Measurements from ENCODE around the gene RBM28. TPM values are rescaled to one million over a fixed set of nuclear protein-coding genes. Genes with fewer than 3 reads are reported as not detected.

The RBM28 gene
- polyA plus RNA-seq, 1 donor (not counting 4 experiments of a cell fraction or from before 2014, with no cell fraction given) = 36.4 TPM

DNA sequence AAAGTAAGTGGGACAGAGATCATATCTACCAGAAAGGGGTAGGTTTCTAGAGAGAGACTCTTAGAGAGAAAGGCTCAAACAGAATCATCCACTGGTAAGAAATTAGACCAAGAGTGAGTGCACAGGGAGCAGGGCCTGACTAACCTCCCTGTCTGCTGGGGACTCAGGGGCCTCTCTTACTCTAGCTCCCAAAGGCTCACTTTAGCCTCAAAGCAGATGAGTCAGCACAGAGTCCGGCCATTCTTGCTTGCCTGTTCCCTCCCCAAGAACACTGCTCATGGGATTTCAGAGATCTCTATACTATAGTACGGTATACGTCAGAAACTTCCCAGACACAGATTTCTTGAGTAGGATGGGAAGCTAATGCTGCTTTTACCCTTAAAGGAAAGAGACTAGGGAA is 32.7 kb downstream of the RBM28 start:
- Histone ChIP-seq H3K36me3 (ENCODE audit: control insufficient read depth in 2 of 2, extremely low read depth in 1 of 2, insufficient read depth in 2 of 2, low read length in 2 of 2) (peaks cover 32 to 48% of the 10 kb centered on the region in 2 experiments), H4K20me1 (ENCODE audit: control insufficient read depth, extremely low read depth, insufficient read depth, low read length) (no peaks in the 10 kb centered on the region), H2AFZ (ENCODE audit: control insufficient read depth, low read length) (no peak overlapping the region), H3K27ac (ENCODE audit: control insufficient read depth, insufficient read depth, low read length) (no peak overlapping the region), H3K9me3 (ENCODE audit: control insufficient read depth, low read depth, low read length) (no peaks in the 10 kb centered on the region), H3K79me2 (ENCODE audit: control insufficient read depth, insufficient read depth, low read length) (no peaks in the 10 kb centered on the region), H3K4me3 (ENCODE audit: control insufficient read depth in 2 of 3, extremely low read depth in 1 of 3, insufficient read depth in 2 of 3, low read depth in 1 of 3, low read length in 3 of 3) (no peak overlapping the region), H3K27me3 (ENCODE audit: control insufficient read depth, extremely low read depth, insufficient read depth, low read length) (no peaks in the 10 kb centered on the region), H3K4me1 (ENCODE audit: control insufficient read depth, extremely low read depth, insufficient read depth, low read length) (no peaks in the 10 kb centered on the region), H3K9me1 (ENCODE audit: control insufficient read depth, extremely low read depth, insufficient read depth, low read length) (no peaks in the 10 kb centered on the region), H3K4me2 (ENCODE audit: control insufficient read depth, extremely low read depth, insufficient read depth, low read depth, low read length) (no peak overlapping the region), H3K9ac (ENCODE audit: control insufficient read depth, extremely low read depth, insufficient read depth, low read length) (no peak overlapping the region)
- no peak for FAIRE-seq
- TF ChIP-seq, protein P1, sequence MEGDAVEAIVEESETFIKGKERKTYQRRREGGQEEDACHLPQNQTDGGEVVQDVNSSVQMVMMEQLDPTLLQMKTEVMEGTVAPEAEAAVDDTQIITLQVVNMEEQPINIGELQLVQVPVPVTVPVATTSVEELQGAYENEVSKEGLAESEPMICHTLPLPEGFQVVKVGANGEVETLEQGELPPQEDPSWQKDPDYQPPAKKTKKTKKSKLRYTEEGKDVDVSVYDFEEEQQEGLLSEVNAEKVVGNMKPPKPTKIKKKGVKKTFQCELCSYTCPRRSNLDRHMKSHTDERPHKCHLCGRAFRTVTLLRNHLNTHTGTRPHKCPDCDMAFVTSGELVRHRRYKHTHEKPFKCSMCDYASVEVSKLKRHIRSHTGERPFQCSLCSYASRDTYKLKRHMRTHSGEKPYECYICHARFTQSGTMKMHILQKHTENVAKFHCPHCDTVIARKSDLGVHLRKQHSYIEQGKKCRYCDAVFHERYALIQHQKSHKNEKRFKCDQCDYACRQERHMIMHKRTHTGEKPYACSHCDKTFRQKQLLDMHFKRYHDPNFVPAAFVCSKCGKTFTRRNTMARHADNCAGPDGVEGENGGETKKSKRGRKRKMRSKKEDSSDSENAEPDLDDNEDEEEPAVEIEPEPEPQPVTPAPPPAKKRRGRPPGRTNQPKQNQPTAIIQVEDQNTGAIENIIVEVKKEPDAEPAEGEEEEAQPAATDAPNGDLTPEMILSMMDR (optimal IDR thresholded peaks at IDR 0.05 in 1 of 3, IDR thresholded peaks at IDR 0.05 in 1 of 3, conservative IDR thresholded peaks at IDR 0.05 in 1 of 3; ENCODE audit: extremely low read depth in 1 of 3, insufficient read depth in 2 of 3, low read length in 3 of 3) = no peak
- no peak for TF ChIP-seq EZH2 (IDR thresholded peaks at IDR 0.05; ENCODE audit: low read length)
- no peak for DNase-seq (ENCODE audit: low read depth, low spot score)
- dilution Hi-C loops (cut with MboI; ENCODE audit: extremely low pct_ligation_motif_present, low sequenced_read_pairs) = no loop called here

DNA sequence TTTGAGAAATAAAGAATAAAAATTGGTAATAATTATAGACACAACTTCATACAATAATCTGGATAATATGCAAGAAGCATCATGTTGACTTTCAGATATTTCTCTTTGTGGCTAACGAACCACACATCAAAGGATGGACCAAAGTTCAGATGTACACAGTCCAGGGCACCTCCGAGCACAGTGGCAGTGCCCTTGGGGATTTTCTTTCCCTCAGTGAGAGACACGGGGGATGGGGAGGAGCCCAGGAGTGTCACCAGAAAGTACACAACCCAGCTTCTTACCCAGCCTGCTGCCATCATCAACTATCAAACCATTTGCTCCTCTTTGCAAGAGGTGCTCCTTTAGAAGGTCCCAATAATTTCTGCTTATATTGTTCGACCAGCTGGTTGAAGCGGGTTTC is 33.2 kb downstream of the RBM28 start:
- H3K27me3 ChIP-seq (ENCODE audit: control insufficient read depth, extremely low read depth, insufficient read depth, low read length) = no peaks in the 10 kb centered on the region
- dilution Hi-C loops (cut with MboI; ENCODE audit: extremely low pct_ligation_motif_present, low sequenced_read_pairs) = no loop called here
- H3K9me1 ChIP-seq (ENCODE audit: control insufficient read depth, extremely low read depth, insufficient read depth, low read length) = no peaks in the 10 kb centered on the region
- TF ChIP-seq, protein P1 (optimal IDR thresholded peaks at IDR 0.05 in 1 of 3, IDR thresholded peaks at IDR 0.05 in 1 of 3, conservative IDR thresholded peaks at IDR 0.05 in 1 of 3; ENCODE audit: extremely low read depth in 1 of 3, insufficient read depth in 2 of 3, low read length in 3 of 3) = no peak
- no peak for TF ChIP-seq EZH2 (IDR thresholded peaks at IDR 0.05; ENCODE audit: low read length)
- peaks cover 30 to 49% of the 10 kb centered on the region in 2 experiments for H3K36me3 ChIP-seq (ENCODE audit: control insufficient read depth in 2 of 2, extremely low read depth in 1 of 2, insufficient read depth in 2 of 2, low read length in 2 of 2)
- H3K9ac ChIP-seq (ENCODE audit: control insufficient read depth, extremely low read depth, insufficient read depth, low read length) = no peak overlapping the region
- FAIRE-seq = no peak
- no peak overlapping the region for H3K4me3 ChIP-seq (ENCODE audit: control insufficient read depth in 2 of 3, extremely low read depth in 1 of 3, insufficient read depth in 2 of 3, low read depth in 1 of 3, low read length in 3 of 3)
- DNase-seq (ENCODE audit: low read depth, low spot score) = no peak
- no peaks in the 10 kb centered on the region for H3K79me2 ChIP-seq (ENCODE audit: control insufficient read depth, insufficient read depth, low read length)
- no peaks in the 10 kb centered on the region for H3K4me1 ChIP-seq (ENCODE audit: control insufficient read depth, extremely low read depth, insufficient read depth, low read length)
- no peaks in the 10 kb centered on the region for H4K20me1 ChIP-seq (ENCODE audit: control insufficient read depth, extremely low read depth, insufficient read depth, low read length)
- no peak overlapping the region for H3K4me2 ChIP-seq (ENCODE audit: control insufficient read depth, extremely low read depth, insufficient read depth, low read depth, low read length)
- no peak overlapping the region for H2AFZ ChIP-seq (ENCODE audit: control insufficient read depth, low read length)
- no peaks in the 10 kb centered on the region for H3K9me3 ChIP-seq (ENCODE audit: control insufficient read depth, low read depth, low read length)
- no peak overlapping the region for H3K27ac ChIP-seq (ENCODE audit: control insufficient read depth, insufficient read depth, low read length)

All from keratinocyte (primary cell).